Activated CD4-positive, CD25-positive, alpha-beta regulatory T cell treated with anti-CD3 and anti-CD28 coated beads, Interleukin-2, amount 50 U/mL, for 72 hours (primary cell): ENCODE measurements around the gene KCNIP1.

Source experiments
- DNase-seq: peaks from one replicate; pipeline ENCODE4 v3.0.0; 2021

The KCNIP1 gene

GRCh38 chr5:170483701-170484458, 19.9 kb upstream of the KCNIP1 start:
- DNase-seq, result no peak

- no peak for DNase-seq
Measured at GRCh38 chr5:170484459-170484831, 19.4 kb upstream of the KCNIP1 start.

- no peak for DNase-seq
Measured at GRCh38 chr5:170484847-170485615, 18.8 kb upstream of the KCNIP1 start.

DNA sequence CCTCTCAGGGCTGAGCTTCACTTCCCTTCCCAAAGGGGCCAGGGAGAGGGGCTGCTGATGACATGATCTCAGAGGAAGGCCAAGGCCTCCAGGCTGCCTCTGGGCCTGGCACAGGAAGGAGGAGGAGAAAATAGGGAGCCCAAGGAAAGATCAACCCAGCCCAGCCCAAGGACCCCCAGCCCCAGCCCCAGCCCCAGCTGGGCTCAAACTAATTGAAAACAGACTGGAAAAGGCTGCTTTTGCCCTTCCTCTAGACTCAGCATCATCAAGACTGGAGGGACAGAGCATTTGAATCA, 18.3 kb upstream of the KCNIP1 start:
- no peak for DNase-seq

- DNase-seq, result no peak
Measured at GRCh38 chr5:170486371-170486770, 17.4 kb upstream of the KCNIP1 start.

GRCh38 chr5:170488570-170488969, 15.2 kb upstream of the KCNIP1 start:
- DNase-seq, result no peak

GRCh38 chr5:170489199-170489598, 14.6 kb upstream of the KCNIP1 start:
- DNase-seq, result no peak

GRCh38 chr5:170490381-170490780, 13.4 kb upstream of the KCNIP1 start:
- DNase-seq, result no peak

DNA sequence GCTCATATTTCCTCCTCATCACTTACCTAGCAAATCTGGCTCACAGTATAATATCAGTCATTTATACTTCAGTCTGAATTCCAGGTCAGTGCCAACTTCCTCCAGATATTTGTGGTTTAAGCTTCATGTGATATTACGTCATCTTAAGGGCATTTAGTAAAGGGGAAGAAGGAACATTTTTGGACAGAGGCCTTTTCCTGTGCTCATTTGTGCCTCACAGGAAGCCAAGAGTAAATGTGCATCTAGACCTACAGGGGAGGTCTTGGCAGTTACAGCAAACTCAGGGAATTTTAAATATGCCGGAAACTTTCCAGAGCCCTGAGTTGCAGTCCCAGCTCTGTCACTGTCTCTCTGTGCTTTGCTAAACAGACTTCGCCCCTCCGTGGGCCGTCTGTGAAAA, 12.3 kb upstream of the KCNIP1 start:
- no peak for DNase-seq

- no peak for DNase-seq
Measured at GRCh38 chr5:170493028-170493820, 10.6 kb upstream of the KCNIP1 start.

DNA sequence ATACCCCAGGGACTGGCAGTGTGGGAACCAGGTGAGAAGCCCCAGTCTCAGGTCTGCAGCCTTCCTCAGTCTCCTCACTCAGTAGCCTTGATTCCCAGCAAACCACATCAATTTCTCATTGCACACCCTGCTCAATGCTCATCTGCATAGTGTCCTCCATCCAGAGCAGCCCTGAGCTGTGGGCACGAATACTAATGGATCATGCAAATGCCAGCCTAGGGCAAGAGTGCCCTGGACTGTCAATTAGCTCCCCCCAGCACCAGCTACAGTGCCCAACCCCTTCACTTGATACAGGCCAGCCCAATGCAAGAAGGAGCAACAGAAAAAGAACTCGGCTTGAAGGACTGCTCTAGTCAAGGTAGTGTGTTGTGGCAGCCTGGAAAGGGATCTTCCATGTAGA, 9.8 kb upstream of the KCNIP1 start:
- DNase-seq, result no peak

GRCh38 chr5:170495825-170496661, 7.8 kb upstream of the KCNIP1 start:
- DNase-seq, result no peak

- no peak for DNase-seq
Measured at GRCh38 chr5:170496662-170497028, 7.2 kb upstream of the KCNIP1 start.

- DNase-seq, result no peak
Measured at GRCh38 chr5:170497311-170498038, 6.3 kb upstream of the KCNIP1 start.

- DNase-seq, result no peak
Measured at GRCh38 chr5:170498811-170499351, 4.9 kb upstream of the KCNIP1 start.

DNA sequence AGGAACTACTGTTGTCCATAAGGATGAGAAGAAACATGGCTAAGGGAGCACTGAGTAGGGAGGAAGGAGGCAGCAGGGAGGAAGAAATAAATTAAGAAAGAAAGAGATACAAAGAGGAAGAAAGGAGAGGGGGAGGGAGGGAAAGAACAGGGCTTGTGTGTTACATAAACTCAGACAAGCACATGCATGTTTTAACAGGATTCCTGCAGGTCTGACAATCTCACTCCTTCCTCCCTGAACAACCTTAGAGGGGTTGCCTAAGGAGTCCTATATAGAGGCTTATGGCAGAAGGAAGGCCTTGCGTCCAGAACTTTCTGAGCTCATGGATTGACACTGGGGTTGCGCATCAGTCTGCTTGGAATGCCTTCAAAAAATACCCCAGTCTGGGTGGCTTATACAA, 4.2 kb upstream of the KCNIP1 start:
- no peak for DNase-seq

- DNase-seq, result no peak
Measured at GRCh38 chr5:170501361-170501760, 2.5 kb upstream of the KCNIP1 start.

- no peak for DNase-seq
Measured at GRCh38 chr5:170501931-170502330, 1.9 kb upstream of the KCNIP1 start.

DNA sequence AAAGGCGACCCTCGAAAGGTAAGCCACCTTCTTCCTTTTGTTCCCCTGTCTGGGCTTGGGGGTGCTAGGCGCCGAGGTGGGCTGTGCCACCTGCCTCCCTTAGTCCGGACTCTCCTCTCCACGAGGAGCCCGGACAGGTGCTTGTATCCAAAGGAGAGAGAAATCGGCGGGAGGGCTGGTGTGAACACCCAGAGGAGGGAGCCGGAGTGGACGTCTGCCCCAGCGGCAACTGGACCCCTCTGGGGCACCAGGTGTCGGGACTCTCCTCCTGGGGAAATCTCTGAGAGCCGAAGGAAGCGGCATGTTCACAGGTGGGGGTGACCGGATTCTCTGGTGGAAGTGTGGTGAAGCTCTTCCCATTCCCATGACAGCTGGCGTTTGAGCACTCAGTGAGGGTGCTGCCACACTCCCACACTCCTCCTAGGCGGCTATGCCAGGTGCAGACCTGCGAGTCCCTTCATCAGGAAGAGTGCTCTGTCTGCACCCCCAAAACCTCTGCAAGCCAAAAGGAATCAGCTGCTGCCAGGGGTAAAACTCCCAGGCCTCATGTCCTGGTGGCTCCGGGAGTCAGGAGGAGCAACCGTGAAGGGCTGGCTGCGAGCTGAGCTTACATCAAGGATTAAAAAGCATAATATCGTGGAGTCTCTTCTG, 921 bp downstream of the KCNIP1 start:
- no peak for DNase-seq

GRCh38 chr5:170508036-170508435, 4.2 kb downstream of the KCNIP1 start:
- no peak for DNase-seq

GRCh38 chr5:170508660-170509347, 5.0 kb downstream of the KCNIP1 start:
- DNase-seq, result no peak
